Measurements from ENCODE around the gene SUCLG2. TPM values are rescaled to one million over a fixed set of nuclear protein-coding genes. Genes with fewer than 3 reads are reported as not detected.
"Not testable (repeated sequence)": the region's sequence is repeated elsewhere in the genome, so short reads cannot be mapped to it uniquely, and the experiment has no call there.

The SUCLG2 gene
- total RNA-seq, 2 experiments from 2014 or later: 61.1 to 62.7 TPM

DNA sequence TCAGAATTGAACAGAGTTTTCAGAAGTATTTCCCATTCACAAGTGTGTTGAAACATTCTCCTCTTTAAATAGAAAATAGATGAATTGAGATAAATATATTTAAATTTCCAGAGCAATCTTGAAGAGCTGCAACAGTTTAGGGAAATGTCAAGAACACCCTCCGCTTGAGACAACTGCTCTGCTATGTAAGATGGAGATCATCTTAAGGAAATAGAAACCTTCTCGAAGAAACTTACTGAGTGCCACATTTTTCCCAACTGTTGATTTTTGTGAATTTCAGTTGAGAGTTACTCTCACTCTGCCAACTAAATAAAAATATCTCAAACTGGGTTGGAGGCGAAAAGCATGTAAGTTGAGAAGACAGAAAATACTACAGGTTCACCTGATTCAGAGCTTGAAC lies 78.0 kb downstream of the SUCLG2 start:
- POLR2A ChIA-PET: no interaction called here
- CTCF ChIA-PET: no interaction called here

DNA sequence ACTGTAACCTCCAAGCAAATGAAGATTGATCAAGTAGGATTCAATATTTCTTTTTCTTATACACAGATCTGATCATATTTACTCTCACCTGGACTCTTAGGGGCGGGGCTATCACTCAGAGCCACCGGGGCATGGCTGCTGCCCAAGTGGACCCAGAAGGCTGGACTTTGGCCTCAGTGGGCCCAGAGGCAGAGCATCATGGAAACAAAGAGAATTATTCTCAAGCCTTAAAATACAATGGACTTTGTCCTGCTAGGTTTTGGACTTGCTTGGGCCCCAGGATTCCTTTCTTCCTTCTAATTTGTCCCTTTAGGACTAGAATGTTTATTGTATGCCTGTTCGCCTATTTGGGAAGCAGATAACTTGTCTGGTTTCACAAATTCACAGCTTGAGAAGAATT lies 85.1 kb downstream of the SUCLG2 start:
- POLR2A ChIA-PET: no interaction called here

DNA sequence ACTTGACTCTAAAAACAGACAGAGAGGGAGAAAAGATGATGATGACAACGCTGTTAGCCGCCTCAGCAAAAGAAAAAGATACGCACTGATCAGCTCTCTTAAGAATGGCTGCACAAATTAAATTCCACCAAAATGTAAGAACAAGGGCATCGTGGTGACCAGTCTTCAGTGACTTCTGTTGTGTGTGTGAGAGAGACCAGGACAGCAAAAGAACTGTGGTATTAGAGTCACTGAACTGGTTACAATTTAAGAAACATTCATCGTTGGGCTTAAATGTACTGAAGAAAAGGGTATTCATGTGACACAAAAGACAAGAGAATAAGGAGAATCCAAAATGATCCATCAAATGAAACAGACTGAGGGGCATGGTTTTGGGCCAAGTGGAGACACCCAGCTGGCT lies 86.5 kb downstream of the SUCLG2 start:
- POLR2A ChIA-PET: no interaction called here
- CTCF ChIA-PET: interaction anchor here (0.6 to 1.2 kb wide), 2 partner anchors 9 to 45 kb away, joined by 3 read pairs; no protein-coding TSS in a partner anchor

More for the DNA sequence above, 85.1 kb downstream of the SUCLG2 start:
- CTCF ChIA-PET: no interaction called here

DNA sequence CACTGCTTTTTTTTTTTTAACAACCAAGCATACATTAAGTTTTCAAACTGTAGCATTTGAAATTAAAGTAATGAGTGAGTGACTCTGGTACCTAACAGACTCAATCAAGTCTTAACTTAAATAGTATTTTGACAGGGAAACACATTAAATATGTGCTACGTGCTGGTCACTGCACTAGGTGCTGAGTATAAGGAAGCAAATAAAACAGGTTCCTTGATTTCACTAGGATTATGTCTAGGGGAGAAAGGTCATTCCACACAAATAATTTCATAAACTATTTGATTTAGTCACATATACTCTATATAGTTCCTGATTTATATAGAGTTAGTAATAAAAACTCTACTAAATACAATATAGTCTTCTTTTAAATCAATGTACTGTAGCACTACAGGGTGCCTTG lies 89.4 kb downstream of the SUCLG2 start:
- ChIA-PET CTCF (no interaction called here), POLR2A (no interaction called here)

DNA sequence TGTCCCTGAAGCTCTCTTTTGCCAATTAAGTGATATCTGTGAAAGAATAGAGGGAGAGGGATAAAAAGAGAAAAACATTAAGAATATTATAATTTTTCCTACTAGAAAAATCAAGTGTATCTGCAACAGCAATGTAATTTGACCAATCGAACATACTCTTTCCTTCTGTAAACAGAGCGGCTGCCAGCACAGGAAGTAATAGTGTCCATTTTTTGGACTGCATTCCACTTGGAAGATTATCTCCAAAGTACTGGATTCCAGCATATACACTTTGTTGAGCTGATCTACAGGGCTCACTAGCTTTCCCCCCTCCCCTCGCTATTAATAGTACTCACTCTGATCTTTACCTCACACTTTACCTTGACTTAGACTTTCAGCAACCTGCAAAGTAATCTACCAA lies 90.4 kb downstream of the SUCLG2 start:
- ChIA-PET POLR2A (no interaction called here), CTCF (no interaction called here)

DNA sequence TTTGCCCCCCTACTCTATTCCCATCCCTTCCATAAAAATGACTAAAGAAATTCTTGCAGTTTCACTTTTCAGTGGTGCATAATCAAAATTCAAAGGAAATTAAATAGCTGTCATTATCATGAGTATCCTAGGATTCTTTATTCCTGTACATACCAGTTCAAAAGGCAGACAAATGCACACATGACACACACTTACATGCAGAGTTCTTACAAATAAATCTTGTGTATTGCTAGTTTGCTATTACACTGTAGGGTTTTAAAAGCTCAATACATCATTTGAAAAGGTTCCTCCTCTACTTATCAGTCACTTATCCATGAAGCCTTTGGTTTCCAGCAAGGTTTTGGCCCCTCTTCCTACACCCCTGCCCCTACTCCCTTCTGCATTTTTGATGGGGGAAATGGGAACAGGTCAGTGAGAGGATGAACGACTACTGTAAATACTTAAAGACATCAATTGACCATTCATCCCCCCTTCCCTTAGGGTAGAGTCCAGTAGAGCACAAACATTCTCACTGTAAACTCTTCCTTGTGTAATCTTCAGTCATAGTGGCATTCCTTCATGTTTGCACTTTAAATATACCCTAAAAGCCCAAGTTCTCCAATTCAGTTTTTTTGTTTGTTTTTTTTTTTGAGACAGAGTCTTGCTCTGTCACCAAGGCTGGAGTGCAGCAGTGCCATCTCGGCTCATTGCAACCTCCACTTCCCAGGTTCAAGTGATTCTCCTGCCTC lies 92.6 kb downstream of the SUCLG2 start:
- CTCF ChIA-PET: no interaction called here
- POLR2A ChIA-PET: no interaction called here

DNA sequence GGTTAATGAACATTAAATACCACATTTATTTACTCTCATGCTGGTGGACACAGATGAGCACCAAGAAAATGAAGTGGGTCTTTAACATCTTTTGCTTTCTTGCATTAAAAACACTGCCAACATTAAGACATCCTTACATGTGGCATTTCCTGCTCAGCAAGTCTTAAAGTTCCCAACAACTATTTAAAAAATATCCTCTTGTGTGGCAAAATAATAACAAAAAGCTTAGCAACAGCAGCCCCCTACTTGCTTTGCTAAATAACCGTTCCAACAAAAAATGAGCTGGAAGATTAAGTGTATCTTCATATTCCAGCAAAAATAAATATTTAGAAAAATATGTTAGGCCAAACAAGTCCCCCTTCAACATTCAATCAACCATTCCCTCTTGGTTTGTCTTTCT lies 93.1 kb downstream of the SUCLG2 start:
- ChIA-PET CTCF (no interaction called here), POLR2A (no interaction called here)

DNA sequence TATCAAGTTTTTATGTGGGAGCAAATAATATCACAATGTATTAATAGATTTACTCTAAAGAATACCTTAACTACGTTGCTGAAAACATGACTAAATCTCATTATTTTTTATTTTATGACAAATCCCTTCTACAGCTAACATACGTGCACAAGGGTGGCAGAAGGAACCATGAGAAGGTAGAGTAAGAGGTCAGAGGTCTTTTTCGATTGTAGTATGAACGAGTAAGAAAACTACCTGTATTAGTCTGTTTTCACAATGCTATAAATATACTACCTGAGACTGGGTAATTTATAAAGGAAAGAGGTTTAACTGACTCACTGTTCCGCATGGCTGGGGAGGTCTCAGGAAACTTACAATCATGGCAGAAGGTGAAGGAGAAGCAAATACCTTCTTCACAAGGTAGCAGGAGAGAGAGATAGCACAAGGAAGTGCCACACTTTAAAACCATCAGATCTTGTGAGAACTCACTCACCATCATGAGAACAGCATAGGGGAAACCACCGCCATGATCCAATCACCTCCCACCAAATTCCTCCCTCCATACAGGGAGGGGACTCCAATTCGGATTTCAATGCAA lies 95.3 kb downstream of the SUCLG2 start:
- ChIA-PET POLR2A (no interaction called here), CTCF (interaction anchor here (1.2 kb wide), 1 partner anchor 9 kb away, joined by 3 read pairs; no protein-coding TSS in a partner anchor)

DNA sequence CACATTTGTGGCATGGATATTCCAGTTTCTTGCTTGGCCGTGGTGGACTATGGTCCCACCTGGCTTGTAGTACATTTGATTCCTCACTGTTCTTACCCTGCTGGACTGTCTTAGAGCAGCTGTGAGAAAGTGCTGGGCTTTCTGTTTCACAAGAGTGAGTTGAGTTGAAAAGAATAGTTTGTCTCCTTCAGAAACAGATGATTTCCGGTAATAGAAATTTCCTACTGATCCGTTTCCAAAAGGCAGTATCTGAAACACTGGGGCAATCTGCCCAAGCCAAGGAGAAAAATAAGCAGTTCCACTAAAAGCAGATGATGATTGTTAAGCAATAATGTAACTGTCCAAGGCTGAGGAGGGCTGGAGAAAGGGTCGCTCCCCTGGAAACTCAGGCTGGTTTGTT lies 96.0 kb downstream of the SUCLG2 start:
- POLR2A ChIA-PET: no interaction called here

DNA sequence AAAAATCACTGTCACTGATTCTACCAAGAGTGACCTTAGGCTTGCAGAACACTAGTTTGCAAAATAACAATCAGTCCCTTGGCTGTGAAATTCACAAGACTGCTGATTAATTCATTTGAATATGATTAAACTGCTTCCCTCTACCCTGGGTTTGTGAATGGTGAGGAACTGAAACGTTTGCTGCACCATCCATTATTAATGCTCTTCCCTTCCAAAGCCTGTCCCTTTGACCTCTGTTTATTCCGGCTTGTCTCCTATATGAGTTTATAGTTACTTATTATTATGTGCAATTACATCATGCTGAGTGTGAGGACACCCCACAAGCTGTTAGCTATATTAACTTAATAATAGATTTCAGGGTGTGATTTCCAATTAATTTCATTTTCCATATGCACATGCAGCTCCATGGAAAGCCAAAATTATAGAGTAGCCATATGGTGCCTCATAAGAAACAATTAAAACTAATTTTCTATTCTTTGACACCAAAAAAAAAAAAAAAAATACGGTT lies 96.5 kb downstream of the SUCLG2 start:
- ChIA-PET POLR2A (no interaction called here), CTCF (interaction anchor here (0.8 to 1.2 kb wide), 2 partner anchors 10 to 110 kb away, joined by 3 read pairs; no protein-coding TSS in a partner anchor)

More for the DNA sequence above, 96.0 kb downstream of the SUCLG2 start:
- CTCF ChIA-PET: interaction anchor here (1.2 kb wide), 1 partner anchor 10 kb away, joined by 3 read pairs; no protein-coding TSS in a partner anchor

DNA sequence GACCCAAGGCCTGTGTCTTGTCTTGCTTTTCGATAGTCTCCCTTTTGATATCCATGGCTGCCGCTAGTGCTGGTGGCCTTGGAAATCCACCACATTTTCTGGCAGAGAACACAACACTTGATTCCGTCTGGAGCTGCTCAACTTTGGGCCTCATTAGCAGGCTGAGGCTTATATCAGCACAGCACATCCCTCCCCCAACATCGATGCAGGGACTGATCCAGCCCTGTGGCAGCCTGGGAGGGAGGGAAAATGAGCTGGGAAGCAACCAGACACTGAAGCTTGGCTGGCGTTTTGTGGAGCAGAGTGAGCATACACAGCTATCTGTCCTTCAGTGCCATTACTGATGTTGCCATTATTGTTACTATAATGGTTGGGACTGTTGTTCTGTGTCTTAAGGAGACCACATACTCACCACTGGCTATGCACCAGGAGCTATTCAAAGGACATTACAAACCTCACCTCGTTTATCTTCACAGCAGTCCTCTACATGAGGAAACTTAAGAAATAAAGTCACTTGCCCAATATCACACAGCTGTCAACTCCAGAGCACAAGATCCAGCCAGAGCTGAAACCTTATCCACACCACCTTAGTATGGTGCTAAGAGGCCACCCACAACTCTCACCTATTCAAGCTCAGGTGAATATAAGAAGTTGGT lies 102.9 kb downstream of the SUCLG2 start:
- POLR2A ChIA-PET: no interaction called here
- CTCF ChIA-PET: interaction anchor here (1.6 kb wide), 1 partner anchor 44 kb away, joined by 3 read pairs; no protein-coding TSS in a partner anchor

DNA sequence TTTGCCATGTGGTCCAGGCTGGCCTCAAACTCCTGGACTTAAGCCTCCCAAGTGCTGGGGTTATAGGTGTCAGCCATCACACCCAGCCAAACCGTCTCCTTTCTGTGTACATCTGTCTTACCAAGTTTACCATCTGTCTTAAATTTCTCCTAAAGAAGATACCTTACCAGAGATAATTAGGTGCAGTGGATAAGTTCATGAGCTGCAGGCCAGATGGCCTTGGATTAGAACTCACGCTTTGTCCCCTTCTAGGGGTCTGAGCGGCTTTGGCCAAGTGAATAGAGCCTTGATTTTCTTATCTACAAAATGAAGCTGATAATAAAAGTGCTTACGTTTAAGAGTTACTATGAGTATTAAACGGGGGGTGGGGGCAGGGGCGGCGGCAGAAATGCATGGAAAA lies 103.9 kb downstream of the SUCLG2 start:
- POLR2A ChIA-PET: no interaction called here
- CTCF ChIA-PET: interaction anchor here (1.6 kb wide), 1 partner anchor 43 kb away, joined by 3 read pairs; no protein-coding TSS in a partner anchor

DNA sequence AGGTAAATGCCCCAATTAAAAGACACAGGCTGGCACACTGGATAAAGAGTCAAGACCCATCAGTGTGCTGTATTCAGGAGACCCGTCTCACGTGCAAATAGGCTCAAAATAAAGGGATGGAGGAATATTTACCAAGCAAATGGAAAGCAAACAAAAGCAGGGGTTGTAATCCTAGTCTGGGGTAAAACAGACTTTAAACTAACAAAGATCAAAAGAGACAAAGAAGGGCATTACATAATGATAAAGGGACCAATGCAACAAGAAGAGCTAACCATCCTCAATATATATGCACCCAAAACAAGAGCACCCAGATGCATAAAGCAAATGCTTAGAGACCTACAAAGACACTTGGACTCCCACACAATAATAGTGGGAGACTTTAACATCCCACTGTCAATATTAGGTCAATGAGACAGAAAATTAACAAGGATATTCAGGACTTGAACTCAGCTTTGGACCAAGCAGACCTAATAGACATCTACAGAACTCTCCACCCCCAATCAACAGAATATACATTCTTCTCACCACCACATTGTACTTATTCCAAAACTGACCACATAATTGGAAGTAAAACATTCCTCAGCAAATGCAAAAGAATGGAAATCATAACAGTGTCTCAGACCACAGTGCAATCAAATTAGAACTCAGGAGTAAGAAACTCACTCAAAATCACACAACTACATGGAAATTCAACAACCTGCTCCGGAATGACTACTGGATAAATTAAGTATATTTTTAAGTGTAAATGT lies 111.7 kb downstream of the SUCLG2 start:
- CTCF ChIA-PET, POLR2A ChIA-PET: not testable (repeated sequence)

DNA sequence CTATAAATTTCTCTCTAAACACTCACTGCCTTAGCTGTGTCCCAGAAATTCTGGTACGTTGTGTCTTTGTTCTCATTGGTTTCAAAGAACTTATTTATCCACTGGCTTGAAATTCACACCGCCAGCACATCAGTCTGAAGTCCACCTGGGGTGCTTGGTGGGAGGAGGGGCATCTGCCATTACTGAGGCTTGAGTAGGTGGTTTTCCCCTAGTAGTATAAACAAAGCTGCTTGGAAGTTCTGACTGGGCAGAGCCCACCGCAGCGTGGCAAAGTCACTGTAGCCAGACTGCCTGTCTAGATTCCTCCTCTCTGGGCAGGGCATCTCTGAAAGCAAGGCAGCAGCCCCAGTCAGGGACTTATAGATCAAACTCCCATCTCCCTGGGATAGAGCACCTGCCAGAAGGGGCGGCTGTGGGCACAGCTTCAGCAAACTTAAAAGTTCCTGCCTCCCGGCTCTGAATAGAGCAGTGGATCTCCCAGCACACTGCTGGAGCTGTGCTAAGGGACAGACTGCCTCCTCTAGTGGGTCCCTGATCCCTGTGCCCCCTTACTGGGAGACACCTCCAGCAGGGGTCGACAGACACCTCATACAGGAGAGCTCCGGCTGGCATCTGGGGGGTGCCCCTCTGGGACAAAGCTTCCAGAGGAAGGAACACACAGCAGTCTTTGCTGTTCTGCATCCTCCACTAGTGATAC lies 114.1 kb downstream of the SUCLG2 start:
- CTCF ChIA-PET: no interaction called here
- POLR2A ChIA-PET: no interaction called here

DNA sequence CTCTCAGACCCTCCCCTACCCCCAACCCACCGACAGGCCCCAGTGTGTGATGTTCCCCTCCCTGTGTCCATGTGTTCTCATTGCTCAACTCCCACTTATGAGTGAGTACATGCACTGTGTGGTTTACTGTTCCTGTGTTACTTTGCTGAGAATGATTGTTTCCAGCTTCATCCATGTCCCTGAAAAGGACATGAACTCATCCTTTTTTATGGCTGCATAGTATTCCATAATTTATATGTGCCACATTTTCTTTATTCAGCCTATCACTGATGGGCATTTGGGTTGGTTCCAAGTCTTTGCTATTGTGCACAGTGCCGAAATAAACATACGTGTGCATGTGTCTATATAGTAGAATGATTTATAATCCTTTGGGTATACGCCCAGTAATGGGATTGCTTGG lies 117.2 kb downstream of the SUCLG2 start:
- POLR2A ChIA-PET: not testable (repeated sequence)

DNA sequence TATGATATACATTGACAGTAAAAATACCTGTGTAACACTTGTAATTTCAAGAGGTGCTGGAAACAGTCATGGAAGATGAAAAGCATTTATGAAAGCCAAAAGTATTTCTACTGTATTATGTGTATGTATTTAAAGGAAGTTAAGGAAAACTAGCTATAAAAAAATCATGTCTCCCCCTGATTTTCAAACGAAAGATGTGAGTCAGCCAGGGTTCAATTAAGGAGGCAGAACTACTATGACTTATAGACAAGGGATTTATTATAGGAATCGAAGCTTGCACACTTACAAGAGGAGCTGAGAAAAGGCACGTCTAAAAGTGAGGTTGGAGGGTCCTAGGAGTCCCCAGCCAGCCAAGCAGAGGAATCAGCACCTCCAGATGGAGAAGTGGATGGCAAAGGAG lies 119.4 kb downstream of the SUCLG2 start:
- ChIA-PET CTCF (no interaction called here), POLR2A (no interaction called here)

More for the DNA sequence above, 117.2 kb downstream of the SUCLG2 start:
- CTCF ChIA-PET: not testable (repeated sequence)

DNA sequence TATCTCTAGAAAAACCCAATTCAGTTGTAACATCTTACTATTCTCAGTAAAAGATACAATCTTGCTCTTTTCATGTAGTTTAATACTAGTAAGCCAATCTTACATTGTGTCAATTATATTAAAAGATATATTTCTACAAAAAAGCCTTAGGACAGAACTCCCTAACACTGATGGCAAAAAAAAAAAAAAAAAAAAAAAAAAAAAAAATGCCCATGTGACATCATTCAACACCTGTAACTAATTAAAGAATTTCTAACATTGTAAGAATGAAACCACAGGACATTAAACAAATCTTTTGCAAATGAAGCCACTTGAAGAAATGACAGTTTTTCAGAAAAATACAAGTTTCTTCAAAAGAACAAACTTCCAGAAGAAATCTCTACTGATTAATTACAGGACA lies 119.8 kb downstream of the SUCLG2 start:
- ChIA-PET CTCF (no interaction called here), POLR2A (no interaction called here)

DNA sequence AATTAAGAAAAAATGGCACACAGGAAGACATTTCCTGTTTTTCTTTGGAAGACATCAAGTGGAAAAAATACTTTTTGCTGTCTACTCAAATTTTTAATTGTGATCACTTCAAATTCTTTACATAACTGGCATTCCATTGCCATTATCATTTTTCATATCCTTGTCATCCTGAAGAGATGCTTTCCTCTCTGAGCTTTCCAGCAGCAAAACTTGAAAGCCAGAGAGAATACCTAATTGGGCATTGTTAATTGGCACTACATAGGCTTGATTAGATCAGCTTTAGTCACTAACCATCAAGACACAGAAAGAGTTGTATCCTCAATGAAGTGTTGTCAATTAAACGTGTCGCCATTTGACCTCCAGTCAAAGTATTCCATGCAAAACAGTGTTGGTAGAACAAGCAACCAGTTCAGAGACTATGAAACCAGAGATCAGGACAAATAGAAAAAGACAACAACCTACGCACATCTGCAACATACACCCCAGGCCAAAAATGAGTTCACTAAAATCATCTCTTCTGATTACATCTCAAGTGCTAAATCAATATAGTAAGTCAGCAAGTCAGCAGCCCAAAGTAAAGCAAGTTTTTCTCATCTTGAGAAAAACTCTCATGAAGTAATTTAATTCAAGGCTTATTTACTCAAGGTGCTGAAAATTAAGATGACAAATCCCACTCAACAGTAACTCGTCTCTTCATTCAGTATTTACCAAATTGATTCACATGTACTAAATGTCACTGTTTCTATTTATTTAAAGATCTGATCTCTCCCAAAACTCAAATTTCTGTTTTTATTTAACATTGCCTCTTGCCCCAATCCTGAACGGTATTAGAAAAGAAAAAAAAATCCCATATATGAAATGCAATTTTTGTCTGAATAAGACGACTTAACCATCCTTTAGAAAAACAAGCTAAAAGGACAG lies 123.0 kb downstream of the SUCLG2 start:
- ChIA-PET POLR2A (no interaction called here), CTCF (no interaction called here)

DNA sequence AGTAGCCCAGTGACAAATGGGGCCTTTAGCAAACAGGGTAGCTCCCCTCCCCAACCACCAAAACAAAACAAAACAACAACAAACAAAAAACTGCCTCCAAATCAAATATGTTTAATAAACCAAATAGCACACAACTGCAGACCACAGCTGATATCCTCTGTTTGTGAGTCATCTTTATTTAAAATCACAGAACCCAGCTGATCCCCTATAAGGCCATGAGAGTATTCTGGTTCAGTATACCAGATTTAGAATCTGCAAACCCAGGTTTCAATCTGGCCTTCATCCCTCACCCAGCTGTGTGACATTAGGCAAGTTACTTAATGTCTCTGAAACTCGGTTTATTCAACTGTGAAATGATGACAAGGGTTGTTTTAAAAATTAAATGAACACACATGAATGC lies 124.5 kb downstream of the SUCLG2 start:
- POLR2A ChIA-PET: no interaction called here
- CTCF ChIA-PET: no interaction called here

Measured in activated CD8-positive, alpha-beta memory T cell treated with anti-CD3 and anti-CD28 coated beads for 36 hours (primary cell).